Keratinocyte (primary cell): ENCODE results near the gene XPO4.

ENCODE experiments used
- EZH2 ChIP-seq: IDR thresholded peaks from one replicate; pipeline ENCODE4 v1.6.1; 2012; ENCODE audit warnings: inconsistent platforms, mild to moderate bottlenecking, low read length, moderate library complexity
- TF ChIP-seq, protein P1 (sequence below), 3 experiments: IDR thresholded peaks in 1 of 3; conservative IDR thresholded peaks in 1 of 3; optimal IDR thresholded peaks in 1 of 3; 2 replicates in 2 of 3; 3 replicates in 1 of 3; pipeline versions ENCODE3 to v1.5.1; 2011; ENCODE audit warnings: low read length in 3 of 3, mild to moderate bottlenecking in 3 of 3, moderate library complexity in 2 of 3, control low read depth in 1 of 3, inconsistent platforms in 1 of 3; ENCODE audit not compliant: insufficient read depth in 2 of 3; ENCODE audit errors: extremely low read depth in 1 of 3

DNA sequence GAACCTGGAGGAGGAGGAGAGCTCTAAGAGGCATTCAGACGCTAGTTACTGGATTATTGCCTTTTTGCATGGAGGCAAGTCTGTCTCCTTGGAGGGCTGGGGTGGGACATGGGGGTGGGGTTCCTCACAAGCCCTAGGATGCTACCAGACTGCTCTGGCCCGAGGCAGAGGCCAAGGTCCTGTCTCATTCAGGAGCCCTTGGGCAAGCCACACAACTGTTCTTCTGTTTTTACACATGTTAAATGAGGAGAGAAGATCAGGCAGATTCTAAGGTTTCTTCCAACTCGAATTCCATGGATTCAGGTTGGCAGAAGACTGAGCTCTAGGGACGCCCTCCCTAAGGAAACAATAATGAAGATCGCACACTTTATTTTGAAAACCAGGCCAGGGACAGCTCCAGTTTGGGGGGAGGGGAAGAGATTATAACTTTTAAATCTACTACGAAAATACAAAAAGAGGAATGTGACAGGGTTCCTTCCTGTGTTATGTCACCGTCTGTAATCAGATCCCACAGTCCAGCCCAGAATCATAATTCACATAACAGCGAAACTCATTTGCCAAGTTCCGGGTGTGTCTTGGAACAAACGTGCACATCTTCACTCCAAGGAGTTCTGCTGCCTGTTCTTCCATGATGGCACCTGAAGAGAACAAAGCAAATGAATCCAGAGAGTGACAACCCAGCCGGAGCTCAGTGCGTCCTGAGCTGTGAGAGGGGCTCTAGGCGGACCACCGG, 173.8 kb downstream of the XPO4 start:
- TF ChIP-seq, protein P1, sequence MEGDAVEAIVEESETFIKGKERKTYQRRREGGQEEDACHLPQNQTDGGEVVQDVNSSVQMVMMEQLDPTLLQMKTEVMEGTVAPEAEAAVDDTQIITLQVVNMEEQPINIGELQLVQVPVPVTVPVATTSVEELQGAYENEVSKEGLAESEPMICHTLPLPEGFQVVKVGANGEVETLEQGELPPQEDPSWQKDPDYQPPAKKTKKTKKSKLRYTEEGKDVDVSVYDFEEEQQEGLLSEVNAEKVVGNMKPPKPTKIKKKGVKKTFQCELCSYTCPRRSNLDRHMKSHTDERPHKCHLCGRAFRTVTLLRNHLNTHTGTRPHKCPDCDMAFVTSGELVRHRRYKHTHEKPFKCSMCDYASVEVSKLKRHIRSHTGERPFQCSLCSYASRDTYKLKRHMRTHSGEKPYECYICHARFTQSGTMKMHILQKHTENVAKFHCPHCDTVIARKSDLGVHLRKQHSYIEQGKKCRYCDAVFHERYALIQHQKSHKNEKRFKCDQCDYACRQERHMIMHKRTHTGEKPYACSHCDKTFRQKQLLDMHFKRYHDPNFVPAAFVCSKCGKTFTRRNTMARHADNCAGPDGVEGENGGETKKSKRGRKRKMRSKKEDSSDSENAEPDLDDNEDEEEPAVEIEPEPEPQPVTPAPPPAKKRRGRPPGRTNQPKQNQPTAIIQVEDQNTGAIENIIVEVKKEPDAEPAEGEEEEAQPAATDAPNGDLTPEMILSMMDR (optimal IDR thresholded peaks at IDR 0.05 in 1 of 3, IDR thresholded peaks at IDR 0.05 in 1 of 3, conservative IDR thresholded peaks at IDR 0.05 in 1 of 3; ENCODE audit: extremely low read depth in 1 of 3, insufficient read depth in 2 of 3, low read length in 3 of 3), result no peak
- no peak for TF ChIP-seq EZH2
